Breast epithelium (tissue), 4 donors: ENCODE data around the gene MYO1F. TPM values are rescaled to one million over a fixed set of nuclear protein-coding genes. Genes with fewer than 3 reads are reported as not detected.
"Not testable (repeated sequence)": the region's sequence is repeated elsewhere in the genome, so short reads cannot be mapped to it uniquely, and the experiment has no call there.

Source experiments
- DNase-seq, 2 donors: peaks; one replicate each; pipeline ENCODE4 v3.0.0-alpha.2; 2019; ENCODE audit warnings: low spot score in 2 of 2
- H3K27ac ChIP-seq, 2 donors: fragments of 200-600 bp; sonication (generic) in 1 of 2; one replicate each; pipeline ENCODE4 v1.5.1; 2016 to 2019; ENCODE audit warnings: mild to moderate bottlenecking in 1 of 2
- H3K27me3 ChIP-seq, 2 donors: fragments of 200-600 bp; sonication (generic) in 1 of 2; one replicate each; pipeline versions ENCODE4 v1.5.1 to v1.6.0; 2017 to 2019; ENCODE audit warnings: control low read depth in 1 of 2, mild to moderate bottlenecking in 1 of 2
- H3K36me3 ChIP-seq: fragments of 200-600 bp; one replicate; pipeline ENCODE4 v1.5.1; 2019
- H3K4me1 ChIP-seq, 2 donors: fragments of 200-600 bp; sonication (generic); one replicate each; pipeline ENCODE4 v1.5.1; 2016 to 2019; ENCODE audit warnings: control low read depth in 1 of 2
- H3K4me3 ChIP-seq, 3 donors: fragments of 200-600 bp; sonication (generic); 1 replicate in 2 of 3; 2 replicates in 1 of 3; pipeline ENCODE4 v1.5.1; 2016 to 2019; ENCODE audit warnings: mild to moderate bottlenecking in 3 of 3, moderate library complexity in 2 of 3
- H3K9me3 ChIP-seq, 2 donors: fragments of 200-600 bp; sonication (generic) in 1 of 2; one replicate each; pipeline ENCODE4 v1.5.1; 2016 to 2019; ENCODE audit warnings: control low read depth in 1 of 2
- CTCF ChIP-seq, 3 donors: fragments of 450-650 bp; IDR thresholded peaks; one replicate each; pipeline ENCODE4 v1.5.1; 2016 to 2017; ENCODE audit warnings: antibody characterized with exemption in 3 of 3, mild to moderate bottlenecking in 3 of 3, moderate library complexity in 3 of 3
- POLR2A ChIP-seq: fragments of 450-650 bp; IDR thresholded peaks from one replicate; pipeline ENCODE4 v1.6.1; 2016; ENCODE audit warnings: antibody characterized with exemption, mild to moderate bottlenecking, moderate library complexity
- POLR2AphosphoS5 ChIP-seq, 3 donors: sonication (generic); formaldehyde crosslinking; IDR thresholded peaks; one replicate each; pipeline ENCODE4 v1.6.1; 2017; ENCODE audit warnings: antibody characterized with exemption in 3 of 3
- intact Hi-C: fragments of 100-400 bp; cut with DNase I; formaldehyde crosslinking; loops from one replicate; pipeline ENCODE4 v1.15.1; 2023; ENCODE audit warnings: low total_unique reads
- total RNA-seq, 3 donors: library from RNA; depleted of rRNA; stranded (reverse); fragments of >200 nt; gene quantifications; one replicate each; pipeline ENCODE4 v1.1.0, GENCODE V29; 2016

Gene MYO1F
- total RNA-seq, result 10 to 100 TPM in 2 of 3 donors, 1 to 10 TPM in 1; 8.5 to 31.0 (median 11.3) TPM

- Histone ChIP-seq H3K4me1 (no peaks in the 10 kb centered on the region), H3K27me3 (peaks cover 0 to 12% of the 10 kb centered on the region in 2 donors), H3K4me3 (peak within 1 kb of the TSS; percentile 27 to 40 (median 40)), H3K9me3 (no peaks in the 10 kb centered on the region), H3K36me3 (no peaks in the 10 kb centered on the region), H3K27ac (no peak within 1 kb of the TSS)
- TF ChIP-seq POLR2AphosphoS5 (IDR thresholded peaks at IDR 0.05), result no peak
- TF ChIP-seq POLR2A, result no peak
- no peak for TF ChIP-seq CTCF (IDR thresholded peaks at IDR 0.05)
- intact Hi-C loops, result no loop called here
- no peak for DNase-seq
These were observed at the start of gene MYO1F for GRCh38 chr19:8577247-8577646. Gene MYO1F (minus strand): TSS chr19:8577442. CDS start chr19:8577309, 133 bp downstream.

GRCh38 chr19:8626842-8627241, 49.6 kb upstream of the MYO1F start:
- Histone ChIP-seq H3K36me3 (no peaks in the 10 kb centered on the region), H3K4me3 (no peak overlapping the region), H3K27me3 (no peaks in the 10 kb centered on the region), H3K4me1 (no peaks in the 10 kb centered on the region), H3K9me3 (peaks cover 7 to 28% of the 10 kb centered on the region in 2 donors), H3K27ac (no peak overlapping the region)
- intact Hi-C loops, result no loop called here
- no peak for DNase-seq
- TF ChIP-seq POLR2A, result no peak
- TF ChIP-seq POLR2AphosphoS5 (IDR thresholded peaks at IDR 0.05), result no peak
- TF ChIP-seq CTCF (IDR thresholded peaks at IDR 0.05), result no peak

- intact Hi-C loops, DNase-seq, H3K4me3 ChIP-seq, H3K27ac ChIP-seq, H3K9me3 ChIP-seq, H3K4me1 ChIP-seq, H3K27me3 ChIP-seq, H3K36me3 ChIP-seq: not testable (repeated sequence)
These were observed 45.6 kb upstream of the MYO1F start for GRCh38 chr19:8622886-8623285.

DNA sequence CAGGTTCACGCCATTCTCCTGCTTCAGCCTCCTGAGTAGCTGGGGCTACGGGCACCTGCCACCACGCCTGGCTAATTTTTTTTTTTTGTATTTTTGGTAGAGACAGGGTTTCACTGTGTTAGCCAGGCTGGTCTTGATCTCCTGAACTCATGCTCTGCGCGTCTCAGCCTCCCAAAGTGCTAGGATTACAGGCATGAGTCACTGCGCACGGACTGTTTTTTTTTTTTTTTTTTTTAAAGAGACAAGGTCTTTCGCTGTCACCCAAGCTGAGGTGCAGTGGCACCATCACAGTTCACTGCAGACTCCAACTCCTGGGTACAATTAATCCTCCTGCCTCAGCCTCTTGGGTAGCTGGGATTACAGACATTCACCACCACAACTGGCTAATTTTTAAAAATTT, 41.5 kb upstream of the MYO1F start:
- H3K27ac ChIP-seq, result no peak overlapping the region
- H3K36me3 ChIP-seq, result no peaks in the 10 kb centered on the region
- H3K9me3 ChIP-seq, result no peaks in the 10 kb centered on the region
- H3K4me1 ChIP-seq, result no peaks in the 10 kb centered on the region
- H3K4me3 ChIP-seq, result no peak overlapping the region
- no peak for TF ChIP-seq POLR2A
- TF ChIP-seq CTCF (IDR thresholded peaks at IDR 0.05), result no peak
- no peak for TF ChIP-seq POLR2AphosphoS5 (IDR thresholded peaks at IDR 0.05)
- intact Hi-C loops, result no loop called here
- DNase-seq, result no peak
- H3K27me3 ChIP-seq, result peaks cover 0 to 3% of the 10 kb centered on the region in 2 donors

DNA sequence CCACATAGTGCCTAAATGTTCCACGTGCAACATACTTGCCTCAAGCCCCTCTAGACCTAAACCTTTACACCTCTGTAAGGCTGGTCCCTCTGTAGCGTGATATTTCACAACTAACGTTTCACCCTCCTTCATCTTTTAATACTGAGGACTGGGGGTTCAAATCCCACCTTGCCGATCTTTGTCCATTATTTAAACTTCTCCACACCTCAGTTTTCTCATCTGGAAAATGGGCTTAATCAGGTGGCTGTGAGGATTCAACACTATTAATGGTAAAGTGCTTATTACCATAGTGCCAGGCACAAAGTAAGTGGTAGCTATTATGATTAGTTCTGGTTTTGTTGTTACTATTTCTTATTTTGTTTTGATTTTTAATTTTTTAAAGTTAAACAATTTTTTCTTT, 40.7 kb upstream of the MYO1F start:
- no peak overlapping the region for H3K27ac ChIP-seq
- H3K9me3 ChIP-seq, result no peaks in the 10 kb centered on the region
- H3K27me3 ChIP-seq, result peaks cover 0 to 3% of the 10 kb centered on the region in 2 donors
- intact Hi-C loops, result no loop called here
- no peaks in the 10 kb centered on the region for H3K36me3 ChIP-seq
- TF ChIP-seq CTCF (IDR thresholded peaks at IDR 0.05) (no peak), POLR2AphosphoS5 (IDR thresholded peaks at IDR 0.05) (no peak)
- no peak overlapping the region for H3K4me3 ChIP-seq
- no peak for DNase-seq
- no peaks in the 10 kb centered on the region for H3K4me1 ChIP-seq

- H3K36me3 ChIP-seq, H3K4me3 ChIP-seq, intact Hi-C loops, DNase-seq, H3K4me1 ChIP-seq, H3K27ac ChIP-seq, H3K27me3 ChIP-seq, H3K9me3 ChIP-seq: not testable (repeated sequence)
These were observed 40.1 kb upstream of the MYO1F start for GRCh38 chr19:8617325-8617724.
